SK-N-MC (cell line): Measurements from ENCODE around the gene CNKSR1.

Experiments used
- EZH2 ChIP-seq: fragments of 200-600 bp; sonication (generic); IDR thresholded peaks from one replicate; pipeline ENCODE4 v1.6.1; 2017; ENCODE audit warnings: antibody characterized with exemption
- POLR2AphosphoS5 ChIP-seq: IDR thresholded peaks from 2 replicates; pipeline ENCODE4 v1.6.1; 2012; ENCODE audit warnings: mild to moderate bottlenecking, low read depth, low read length, borderline replicate concordance

DNA sequence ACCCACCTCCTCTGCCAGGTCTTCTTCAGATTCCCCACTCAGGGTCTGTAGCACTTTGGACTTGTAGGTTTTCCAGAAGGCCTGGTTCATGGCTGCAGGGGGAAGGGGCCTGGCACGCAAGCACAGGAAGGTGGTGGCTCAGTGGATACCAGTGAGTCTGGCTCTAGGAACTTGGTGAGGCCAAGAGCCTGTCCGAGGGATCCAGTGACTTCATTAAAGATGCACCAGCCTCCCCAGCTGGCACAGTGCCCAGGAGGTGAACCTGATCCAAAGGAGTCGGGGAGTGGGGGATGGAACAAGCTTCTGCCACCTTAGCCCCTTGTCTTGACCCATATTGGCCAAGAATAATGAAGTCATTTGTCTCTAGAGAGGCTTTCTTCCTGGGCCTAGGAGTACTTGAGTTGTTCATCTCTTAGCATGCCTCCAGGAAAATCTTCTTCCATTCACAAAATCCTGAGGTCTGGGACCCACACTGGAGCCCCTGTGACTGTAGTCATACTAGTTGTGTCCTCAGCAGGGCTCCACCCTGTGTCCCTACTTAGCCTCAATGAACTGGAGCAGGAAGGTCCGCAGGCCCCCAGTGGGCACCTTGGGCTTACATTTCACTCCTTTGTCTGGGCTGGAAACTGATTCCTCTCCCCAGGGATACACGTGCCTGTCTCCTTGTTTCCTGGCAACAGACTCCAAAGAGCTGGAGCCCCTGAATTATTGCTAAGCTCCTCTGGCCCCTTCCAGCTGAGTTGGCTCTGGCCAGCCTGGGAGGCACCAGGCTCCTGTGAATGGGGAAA is 8.7 kb upstream of the CNKSR1 start, which contains the start of gene C1orf232:
- TF ChIP-seq EZH2 (no peak), POLR2AphosphoS5 (no peak)
